Lower leg skin (tissue), 4 donors: Measurements from ENCODE around the gene TMEM234. TPM values are rescaled to one million over a fixed set of nuclear protein-coding genes. Genes with fewer than 3 reads are reported as not detected.

Experiments used
- DNase-seq, 2 donors: peaks; one replicate each; pipeline ENCODE4 v3.0.0-alpha.2; 2019; ENCODE audit warnings: low spot score in 2 of 2
- H3K4me3 ChIP-seq: fragments of 200-600 bp; sonication (generic); 2 replicates; pipeline ENCODE4 v1.5.1; 2017; ENCODE audit warnings: mild to moderate bottlenecking, low read depth; ENCODE audit not compliant: poor library complexity, severe bottlenecking
- CTCF ChIP-seq, 3 donors: fragments of 450-650 bp; IDR thresholded peaks; one replicate each; pipeline ENCODE4 v1.5.1; 2016; ENCODE audit warnings: antibody characterized with exemption in 3 of 3, mild to moderate bottlenecking in 3 of 3, moderate library complexity in 2 of 3
- POLR2A ChIP-seq, 2 donors: fragments of 450-650 bp; IDR thresholded peaks; one replicate each; pipeline ENCODE4 v1.6.1; 2016 to 2017; ENCODE audit warnings: antibody characterized with exemption in 2 of 2, mild to moderate bottlenecking in 1 of 2, moderate library complexity in 1 of 2
- WGBS, 2 donors: methylation state at CpG; one replicate each; pipeline ENCODE4 v1.1.5; 2018; 5-methylcytosine and 5-hydroxymethylcytosine counted together
- intact Hi-C: fragments of 100-400 bp; cut with DNase I; formaldehyde crosslinking; loops from one replicate; pipeline ENCODE4 v1.15.0; 2023; ENCODE audit warnings: low total_unique reads
- total RNA-seq, 4 donors: library from RNA; depleted of rRNA; stranded (reverse); fragments of >200 nt; gene quantifications; one replicate each; pipeline ENCODE4 v1.1.0, GENCODE V29; 2016

TMEM234 gene
- total RNA-seq, 4 donors from 2014 or later = 2.7 to 14.8 (median 9.0) TPM

DNA sequence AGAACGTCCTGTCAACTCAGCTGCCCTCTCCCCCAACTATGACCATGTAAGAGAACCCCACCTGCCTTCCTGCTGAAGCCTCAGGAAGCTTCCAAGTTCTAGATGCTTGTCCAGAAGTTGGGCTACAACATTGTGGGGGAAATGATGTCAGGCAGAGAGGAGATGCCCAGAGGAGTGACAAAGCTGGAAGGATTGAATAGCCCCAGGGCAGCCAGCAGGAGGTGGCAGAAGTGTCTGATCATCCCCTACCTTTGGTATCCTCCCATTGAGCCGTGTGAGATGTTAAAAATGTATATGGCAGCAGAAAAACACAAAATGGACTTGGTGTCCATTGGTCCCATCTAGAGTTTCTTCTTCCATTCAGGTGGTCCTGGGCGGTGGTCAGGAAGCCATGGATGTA, 6.6 kb upstream of the TMEM234 start:
- 75 to 80% methylated on average over 3 of the region's 3 CpGs for WGBS, 2 donors
- no peak for DNase-seq
- TF ChIP-seq CTCF (IDR thresholded peaks at IDR 0.05) (no peak), POLR2A (IDR thresholded peaks at IDR 0.05) (no peak)
- no peak overlapping the region for H3K4me3 ChIP-seq
- intact Hi-C loops = no loop called here

GRCh38 chr1:32224285-32224684, 2.1 kb upstream of the TMEM234 start:
- TF ChIP-seq POLR2A (IDR thresholded peaks at IDR 0.05) = no peak
- no peak for TF ChIP-seq CTCF (IDR thresholded peaks at IDR 0.05)
- intact Hi-C loops = no loop called here
- WGBS, 2 donors = 86 to 91% methylated on average over 4 of the region's 4 CpGs
- no peak for DNase-seq
- H3K4me3 ChIP-seq = no peak overlapping the region

DNA sequence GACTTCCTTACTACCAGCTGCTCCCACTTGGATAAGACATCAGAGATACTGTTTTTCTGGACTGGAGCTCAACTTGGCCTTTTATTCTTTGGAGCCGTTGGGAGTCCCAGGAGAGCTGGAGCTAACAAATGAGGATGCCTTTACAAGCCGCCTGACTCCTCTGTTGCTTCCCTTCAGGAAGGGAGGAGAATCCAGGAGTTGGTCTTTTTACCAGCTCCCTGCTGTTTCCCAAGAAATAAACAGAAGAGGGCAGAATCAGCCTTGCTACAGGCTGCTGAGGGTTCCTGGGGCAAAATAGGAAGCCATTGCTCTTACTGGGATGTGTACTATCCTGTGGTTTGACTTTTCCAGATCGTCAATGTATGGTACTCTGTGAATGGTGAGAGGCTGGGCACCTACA, 1.5 kb upstream of the TMEM234 start:
- WGBS, 2 donors = 72 to 80% methylated on average over 2 to 3 of the region's 3 CpGs
- no peak overlapping the region for H3K4me3 ChIP-seq
- TF ChIP-seq POLR2A (IDR thresholded peaks at IDR 0.05) (no peak), CTCF (IDR thresholded peaks at IDR 0.05) (no peak)
- intact Hi-C loops = no loop called here
- DNase-seq = no peak

GRCh38 chr1:32221581-32221979, 573 bp downstream of the TMEM234 start:
- no peak for DNase-seq
- intact Hi-C loops = no loop called here
- peak overlapping the region; percentile 98 for H3K4me3 ChIP-seq
- 2 to 9% methylated on average over 7 to 13 of the region's 13 CpGs for WGBS, 2 donors
- no peak for TF ChIP-seq POLR2A (IDR thresholded peaks at IDR 0.05)
- TF ChIP-seq CTCF (IDR thresholded peaks at IDR 0.05) = no peak

- 84 to 88% methylated on average over 4 of the region's 4 CpGs for WGBS, 2 donors
- intact Hi-C loops = no loop called here
- no peak for DNase-seq
- no peak overlapping the region for H3K4me3 ChIP-seq
- TF ChIP-seq POLR2A (IDR thresholded peaks at IDR 0.05) (no peak), CTCF (IDR thresholded peaks at IDR 0.05) (no peak)
Measured at GRCh38 chr1:32220746-32221580, 1.2 kb downstream of the TMEM234 start.

DNA sequence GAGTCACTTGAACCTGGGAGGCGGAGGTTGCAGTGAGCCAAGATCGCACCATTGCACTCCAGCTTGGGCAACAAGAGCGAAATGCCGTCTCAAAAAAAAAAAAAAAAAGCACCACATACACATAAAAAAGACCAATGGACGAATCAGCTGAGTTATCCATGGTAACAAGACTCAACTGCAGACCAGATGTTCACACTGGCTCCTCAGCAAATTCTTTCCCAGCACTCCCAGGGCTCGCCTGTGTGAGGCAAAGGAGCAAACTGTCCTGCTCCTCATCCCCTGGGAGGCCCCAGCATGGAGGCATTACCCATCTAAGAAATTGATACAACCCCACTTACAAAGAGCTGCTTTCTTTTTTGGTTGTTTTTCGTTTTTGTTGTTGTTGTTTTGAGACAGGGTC, 3.1 kb downstream of the TMEM234 start:
- 71 to 81% methylated on average over 7 of the region's 7 CpGs for WGBS, 2 donors
- intact Hi-C loops = no loop called here
- no peak overlapping the region for H3K4me3 ChIP-seq
- DNase-seq = no peak
- TF ChIP-seq CTCF (IDR thresholded peaks at IDR 0.05) = no peak
- TF ChIP-seq POLR2A (IDR thresholded peaks at IDR 0.05) = no peak
